ENCODE data around the gene CCDC142.
A peak's percentile ranks its signal among the peaks of the same experiment; 100 is the strongest.

DNA sequence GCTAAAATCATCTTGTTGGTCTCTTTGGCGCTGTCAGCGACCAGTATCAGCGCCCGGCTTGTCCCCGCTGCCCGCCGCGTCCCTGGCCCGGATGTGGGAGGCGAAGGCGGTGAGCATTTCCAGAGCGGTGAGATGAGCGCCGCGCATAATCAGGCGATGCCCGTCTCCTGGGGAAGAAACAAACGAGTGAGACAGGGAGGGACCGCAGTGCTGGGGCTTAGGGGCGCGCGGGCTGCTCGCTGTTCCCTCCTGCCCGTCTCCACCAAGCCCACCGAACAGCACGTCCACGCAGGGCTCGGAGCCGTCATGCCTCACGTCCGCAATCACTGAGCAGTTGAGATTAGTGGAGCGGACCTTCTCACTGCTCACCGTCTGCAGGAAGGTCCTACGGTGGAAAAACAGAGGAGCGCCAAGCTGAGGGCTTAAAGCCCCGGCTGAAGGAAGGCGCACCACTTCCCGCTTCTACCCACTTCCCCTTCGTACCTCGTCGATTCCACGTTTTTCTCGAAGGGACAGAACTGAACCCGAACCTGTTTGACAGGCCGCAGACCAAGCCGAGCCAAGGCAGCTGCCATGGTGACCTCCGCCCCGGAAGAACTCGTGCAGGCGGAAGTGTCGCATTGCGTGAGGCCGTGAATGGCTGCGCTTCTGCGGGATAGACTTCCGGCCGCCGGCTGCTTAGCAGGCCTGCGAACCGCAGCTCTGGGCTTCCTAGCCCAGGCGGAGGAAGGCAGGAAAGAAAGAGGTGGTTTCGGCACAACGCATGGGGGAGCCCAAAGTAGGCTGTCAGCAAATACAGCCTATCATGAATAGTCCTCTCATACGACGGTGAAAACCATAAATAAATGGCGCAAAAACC is 10.5 kb downstream of the CCDC142 start, which contains the start of gene MRPL53:
- TF ChIP-seq POLR2A (IDR thresholded peaks at IDR 0.05), result peak; percentile 78 to 92 (median 82)
- TF ChIP-seq CTCF (IDR thresholded peaks at IDR 0.05 in 8 of 11, conservative IDR thresholded peaks at IDR 0.05 in 3 of 11), result peak in 3 of 11 experiments; percentile 10 to 31 (median 20)

Measured in spleen (tissue), 7 donors.